GM19468 (cell line): ENCODE results near the gene KCTD5.
A peak's percentile ranks its signal among the peaks of the same experiment; 100 is the strongest.
"Not testable (repeated sequence)": the region's sequence is repeated elsewhere in the genome, so short reads cannot be mapped to it uniquely, and the experiment has no call there.

Experiments
- ATAC-seq: cut with Tn5 transposase; IDR thresholded peaks from one replicate; pipeline ENCODE4 v1.9.1; 2021; ENCODE audit warnings: mild to moderate bottlenecking, moderate library complexity, moderate number of reproducible peaks; ENCODE audit not compliant: unreplicated experiment; ENCODE audit errors: extremely low read depth

Gene KCTD5

GRCh38 chr16:2671193-2671592 is 11.1 kb upstream of the KCTD5 start:
- not testable (repeated sequence) for ATAC-seq

- ATAC-seq: no peak
Observed at GRCh38 chr16:2671741-2672140, 10.6 kb upstream of the KCTD5 start.

- ATAC-seq: peak; percentile 54
Observed at GRCh38 chr16:2673066-2673999, 9.0 kb upstream of the KCTD5 start.

- no peak for ATAC-seq
Observed at GRCh38 chr16:2675021-2675420, 7.3 kb upstream of the KCTD5 start.

- no peak for ATAC-seq
Observed at GRCh38 chr16:2675714-2676113, 6.6 kb upstream of the KCTD5 start.

- not testable (repeated sequence) for ATAC-seq
Observed at GRCh38 chr16:2676937-2677336, 5.4 kb upstream of the KCTD5 start.

GRCh38 chr16:2678206-2678965 is 3.9 kb upstream of the KCTD5 start:
- not testable (repeated sequence) for ATAC-seq

- ATAC-seq: not testable (repeated sequence)
Observed at GRCh38 chr16:2679902-2680301, 2.4 kb upstream of the KCTD5 start.

- ATAC-seq: not testable (repeated sequence)
Observed at GRCh38 chr16:2680360-2680759, 2.0 kb upstream of the KCTD5 start.

GRCh38 chr16:2683041-2683440 is 718 bp downstream of the KCTD5 start:
- ATAC-seq: not testable (repeated sequence)

GRCh38 chr16:2686075-2686474 is 3.8 kb downstream of the KCTD5 start:
- not testable (repeated sequence) for ATAC-seq

- ATAC-seq: peak; percentile 20
Observed at GRCh38 chr16:2686912-2687507, 4.7 kb downstream of the KCTD5 start.

GRCh38 chr16:2687531-2688308 is 5.4 kb downstream of the KCTD5 start:
- ATAC-seq: no peak

- not testable (repeated sequence) for ATAC-seq
Observed at GRCh38 chr16:2689422-2689821, 7.1 kb downstream of the KCTD5 start.

GRCh38 chr16:2689968-2690801 is 7.9 kb downstream of the KCTD5 start:
- ATAC-seq: no peak

GRCh38 chr16:2690852-2691251 is 8.5 kb downstream of the KCTD5 start:
- no peak for ATAC-seq

GRCh38 chr16:2691491-2692248 is 9.3 kb downstream of the KCTD5 start:
- no peak for ATAC-seq

- no peak for ATAC-seq
Observed at GRCh38 chr16:2692251-2692947, 10.1 kb downstream of the KCTD5 start.
